Hepatocyte (in vitro differentiated cells): Measurements from ENCODE around the gene AQP12A.

Source experiments
- CTCF ChIP-seq: fragments of 200-600 bp; sonication (generic); IDR thresholded peaks from 2 replicates; pipeline ENCODE4 v1.5.1; 2016; ENCODE audit warnings: antibody characterized with exemption, mild to moderate bottlenecking; ENCODE audit not compliant: poor library complexity
- EZH2 ChIP-seq: fragments of 200-600 bp; sonication (generic); IDR thresholded peaks from 2 replicates; pipeline ENCODE4 v1.6.1; 2016; ENCODE audit warnings: antibody characterized with exemption, mild to moderate bottlenecking, borderline replicate concordance

GRCh38 chr2:240713071-240713927, 21.6 kb downstream of the AQP12A start:
- no peak for TF ChIP-seq EZH2
- no peak for TF ChIP-seq CTCF
